Ishikawa (cell line): Measurements from ENCODE around the gene ADGRE2.

Source experiments
- CREB1 ChIP-seq: IDR thresholded peaks from 2 replicates; pipeline ENCODE4 v1.6.1; 2012; ENCODE audit warnings: low read depth
- RAD21 ChIP-seq: IDR thresholded peaks from 2 replicates; pipeline ENCODE4 v1.6.1; 2012; ENCODE audit warnings: low read depth
- REST ChIP-seq: IDR thresholded peaks from 2 replicates; pipeline ENCODE4 v1.6.1; 2012; ENCODE audit warnings: low read depth, mild to moderate bottlenecking
- YY1 ChIP-seq: IDR thresholded peaks from 2 replicates; pipeline ENCODE4 v1.6.1; 2012; ENCODE audit warnings: low read depth
- TF ChIP-seq, protein P1 (sequence below): IDR thresholded peaks from 2 replicates; pipeline ENCODE4 v1.6.1; 2012
- TF ChIP-seq, protein P2 (sequence below): IDR thresholded peaks from 2 replicates; pipeline ENCODE4 v1.6.1; 2012

The ADGRE2 gene

DNA sequence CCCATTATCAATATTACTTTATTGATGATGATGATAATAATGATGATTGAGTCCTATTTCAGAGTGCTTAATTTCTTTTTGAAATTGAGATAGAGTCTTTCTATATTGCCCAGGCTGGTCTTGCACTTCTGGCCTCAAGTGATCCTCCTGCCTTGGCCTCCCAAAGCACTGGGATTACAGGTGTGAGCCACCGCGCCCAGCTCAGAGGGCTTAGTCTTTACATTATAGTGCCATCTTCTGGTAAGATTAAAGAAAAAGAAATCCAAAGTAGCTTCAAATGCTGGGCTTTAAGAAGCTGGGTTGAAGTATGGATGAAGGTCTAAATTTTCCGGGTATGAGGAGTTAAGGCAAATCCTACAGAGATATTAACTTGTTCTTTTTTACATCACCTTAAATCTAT, 91.9 kb downstream of the ADGRE2 start:
- TF ChIP-seq RAD21 = peak; percentile 55
- TF ChIP-seq YY1 = no peak

DNA sequence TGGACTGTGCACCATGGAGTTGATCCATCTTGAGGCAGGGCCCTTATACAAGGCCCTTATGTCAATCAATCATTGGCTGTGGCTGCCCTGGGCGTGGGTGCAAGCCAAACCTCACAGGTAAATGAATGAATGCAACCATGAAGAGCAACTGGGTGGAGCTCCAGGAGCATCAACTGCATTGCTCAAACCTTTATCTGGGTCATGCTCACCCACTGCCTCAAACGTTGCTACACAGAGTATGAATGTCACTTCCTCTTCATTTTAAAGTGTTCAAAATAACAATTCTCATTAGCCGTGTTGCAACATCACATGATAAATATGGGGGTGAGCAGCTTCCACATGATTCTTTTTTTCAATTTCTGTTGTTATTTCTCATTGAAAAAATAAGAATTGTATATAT, 94.9 kb downstream of the ADGRE2 start:
- TF ChIP-seq REST (no peak), CREB1 (no peak), RAD21 (no peak)
- TF ChIP-seq, protein P1, sequence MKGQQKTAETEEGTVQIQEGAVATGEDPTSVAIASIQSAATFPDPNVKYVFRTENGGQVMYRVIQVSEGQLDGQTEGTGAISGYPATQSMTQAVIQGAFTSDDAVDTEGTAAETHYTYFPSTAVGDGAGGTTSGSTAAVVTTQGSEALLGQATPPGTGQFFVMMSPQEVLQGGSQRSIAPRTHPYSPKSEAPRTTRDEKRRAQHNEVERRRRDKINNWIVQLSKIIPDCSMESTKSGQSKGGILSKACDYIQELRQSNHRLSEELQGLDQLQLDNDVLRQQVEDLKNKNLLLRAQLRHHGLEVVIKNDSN = no peak
- TF ChIP-seq, protein P2, sequence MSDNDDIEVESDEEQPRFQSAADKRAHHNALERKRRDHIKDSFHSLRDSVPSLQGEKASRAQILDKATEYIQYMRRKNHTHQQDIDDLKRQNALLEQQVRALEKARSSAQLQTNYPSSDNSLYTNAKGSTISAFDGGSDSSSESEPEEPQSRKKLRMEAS = no peak
